ENCODE data around the gene PIM2.

- TF ChIP-seq CTCF (IDR thresholded peaks at IDR 0.05; ENCODE audit: low read depth, low read length, missing input control) (no peak), MAX (IDR thresholded peaks at IDR 0.05) (no peak), SP1 (IDR thresholded peaks at IDR 0.05) (no peak), ATF3 (IDR thresholded peaks at IDR 0.05) (no peak), ZBTB33 (IDR thresholded peaks at IDR 0.05) (no peak), TAF1 (conservative IDR thresholded peaks at IDR 0.05) (no peak), FOXA1 (IDR thresholded peaks at IDR 0.05) (no peak)
Observed at GRCh38 chrX:48942895-48943294, 24.1 kb upstream of the PIM2 start.

Measured in liver (tissue), 3 donors.